ENCODE data around the gene CRB2.

- no peak for TF ChIP-seq CTCF (IDR thresholded peaks at IDR 0.05)
- TF ChIP-seq POLR2AphosphoS5 (IDR thresholded peaks at IDR 0.05), result no peak
These were observed 31.2 kb upstream of the CRB2 start for GRCh38 chr9:123324767-123325183.
